Measurements from ENCODE around the gene SALL1.

Gene SALL1

GRCh38 chr16:51155820-51156806 is 5.0 kb upstream of the SALL1 start:
- DNase-seq = peak; percentile 72

- no peak for DNase-seq
Measured at GRCh38 chr16:51155199-51155607, 4.1 kb upstream of the SALL1 start.

GRCh38 chr16:51154271-51155171 is 3.5 kb upstream of the SALL1 start:
- DNase-seq = peak; percentile 68

GRCh38 chr16:51153577-51154031 is 2.5 kb upstream of the SALL1 start:
- peak; percentile 81 for DNase-seq

- DNase-seq = peak; percentile 83
Measured at GRCh38 chr16:51152691-51153576, 1.9 kb upstream of the SALL1 start.

- DNase-seq = peak; percentile 85
Measured at GRCh38 chr16:51151961-51152663, 1.0 kb upstream of the SALL1 start.

GRCh38 chr16:51151435-51151960 is 428 bp upstream of the SALL1 start:
- DNase-seq = peak; percentile 86

GRCh38 chr16:51150165-51150887 is 744 bp downstream of the SALL1 start:
- peak; percentile 78 for DNase-seq

- DNase-seq = peak; percentile 75
Measured at GRCh38 chr16:51149721-51150164, 1.3 kb downstream of the SALL1 start.

GRCh38 chr16:51149251-51149661 is 1.8 kb downstream of the SALL1 start:
- no peak for DNase-seq

- DNase-seq = no peak
Measured at GRCh38 chr16:51148678-51149228, 2.3 kb downstream of the SALL1 start.

GRCh38 chr16:51147776-51148677 is 3.0 kb downstream of the SALL1 start:
- no peak for DNase-seq

- no peak for DNase-seq
Measured at GRCh38 chr16:51146256-51146924, 4.7 kb downstream of the SALL1 start.

GRCh38 chr16:51144203-51144602 is 6.9 kb downstream of the SALL1 start:
- DNase-seq = no peak

- DNase-seq = no peak
Measured at GRCh38 chr16:51143196-51143977, 7.7 kb downstream of the SALL1 start.

- DNase-seq = no peak
Measured at GRCh38 chr16:51141541-51141940, 9.5 kb downstream of the SALL1 start.

GRCh38 chr16:51141106-51141505 is 10.0 kb downstream of the SALL1 start:
- DNase-seq = no peak

GRCh38 chr16:51140112-51140511 is 11.0 kb downstream of the SALL1 start:
- DNase-seq = no peak

Measured in retina (tissue), 1 donor.